Osteoblast (primary cell): ENCODE results near the gene BTG4. TPM values are rescaled to one million over a fixed set of nuclear protein-coding genes. Genes with fewer than 3 reads are reported as not detected.

Source experiments
- DNase-seq: peaks from one replicate; pipeline ENCODE4 v3.0.0; 2011; ENCODE audit warnings: low spot score, mixed read lengths; ENCODE audit not compliant: insufficient read length; ENCODE audit errors: missing footprints
- H2AFZ ChIP-seq: 2 replicates; pipeline ENCODE4 v1.6.0; 2011; ENCODE audit warnings: mild to moderate bottlenecking, low read length
- H3K27ac ChIP-seq: 2 replicates; pipeline ENCODE4 v1.5.1; 2011; ENCODE audit warnings: mild to moderate bottlenecking, low read depth, low read length, moderate library complexity
- H3K27me3 ChIP-seq: 2 replicates; pipeline ENCODE4 v1.6.0; 2012; ENCODE audit warnings: mild to moderate bottlenecking, control low read depth, inconsistent platforms, low read length, moderate library complexity; ENCODE audit not compliant: insufficient read depth
- H3K36me3 ChIP-seq: 2 replicates; pipeline ENCODE4 v1.5.1; 2011; ENCODE audit warnings: mild to moderate bottlenecking, low read length, control low read depth, moderate library complexity; ENCODE audit not compliant: insufficient read depth
- H3K4me1 ChIP-seq: 2 replicates; pipeline ENCODE4 v1.5.1; 2011; ENCODE audit warnings: mild to moderate bottlenecking, low read length, control low read depth, moderate library complexity; ENCODE audit not compliant: insufficient read depth
- H3K4me2 ChIP-seq: 2 replicates; pipeline ENCODE4 v1.6.0; 2011; ENCODE audit warnings: mild to moderate bottlenecking, low read length; ENCODE audit not compliant: insufficient read depth
- H3K4me3 ChIP-seq: fragments of 200-600 bp; sonication (generic); 3 replicates; pipeline ENCODE4 v1.5.1; 2012; ENCODE audit warnings: mild to moderate bottlenecking, low read length, inconsistent platforms; ENCODE audit not compliant: insufficient read depth
- H3K79me2 ChIP-seq: 2 replicates; pipeline ENCODE4 v1.6.0; 2012; ENCODE audit warnings: mild to moderate bottlenecking, low read length, control low read depth, inconsistent platforms; ENCODE audit not compliant: insufficient read depth
- H3K9me3 ChIP-seq: 2 replicates; pipeline ENCODE4 v1.5.1; 2011; ENCODE audit warnings: low read depth, low read length, control low read depth
- H4K20me1 ChIP-seq: 2 replicates; pipeline ENCODE4 v1.6.0; 2012; ENCODE audit warnings: mild to moderate bottlenecking, low read length, control low read depth; ENCODE audit not compliant: insufficient read depth
- CTCF ChIP-seq: IDR thresholded peaks from 2 replicates; pipeline ENCODE4 v1.5.1; 2011; ENCODE audit warnings: mild to moderate bottlenecking, low read depth, low read length, moderate library complexity; ENCODE audit errors: extremely low read depth
- total RNA-seq: library from RNA; depleted of rRNA; stranded (reverse); fragments of >200 nt; gene quantifications from 2 replicates; pipeline ENCODE4 v1.2.3, GENCODE V29; 2012

Gene BTG4
- total RNA-seq, 1 donor, result not detected

- TF ChIP-seq CTCF, result no peak
- H4K20me1 ChIP-seq, result no peaks in the 10 kb centered on the region
- H3K4me2 ChIP-seq, result no peak overlapping the region
- H3K4me3 ChIP-seq, result no peak overlapping the region
- H3K27me3 ChIP-seq, result peaks cover 14% of the 10 kb centered on the region
- no peaks in the 10 kb centered on the region for H3K36me3 ChIP-seq
- no peak for DNase-seq
- no peaks in the 10 kb centered on the region for H3K4me1 ChIP-seq
- no peak overlapping the region for H2AFZ ChIP-seq
- H3K9me3 ChIP-seq, result no peaks in the 10 kb centered on the region
- no peak overlapping the region for H3K27ac ChIP-seq
- no peaks in the 10 kb centered on the region for H3K79me2 ChIP-seq
Observed at GRCh38 chr11:111456086-111456858, 55.9 kb downstream of the BTG4 start.

GRCh38 chr11:111455291-111456085 is 56.7 kb downstream of the BTG4 start:
- Histone ChIP-seq H3K4me2 (no peak overlapping the region), H4K20me1 (no peaks in the 10 kb centered on the region)

GRCh38 chr11:111454561-111455192 is 57.5 kb downstream of the BTG4 start:
- no peaks in the 10 kb centered on the region for H3K4me1 ChIP-seq
- no peaks in the 10 kb centered on the region for H4K20me1 ChIP-seq
- H3K9me3 ChIP-seq, result no peaks in the 10 kb centered on the region
- peak; percentile 28 for TF ChIP-seq CTCF
- no peak overlapping the region for H3K4me2 ChIP-seq
- no peaks in the 10 kb centered on the region for H3K79me2 ChIP-seq
- H3K27ac ChIP-seq, result no peak overlapping the region
- no peaks in the 10 kb centered on the region for H3K36me3 ChIP-seq
- H3K27me3 ChIP-seq, result peaks cover 9% of the 10 kb centered on the region
- peak overlapping the region; percentile 86 for H2AFZ ChIP-seq
- no peak overlapping the region for H3K4me3 ChIP-seq
- DNase-seq, result peak; percentile 94

More at GRCh38 chr11:111455291-111456085, 56.7 kb downstream of the BTG4 start:
- Histone ChIP-seq H3K27ac (no peak overlapping the region), H3K36me3 (no peaks in the 10 kb centered on the region), H3K27me3 (peaks cover 14% of the 10 kb centered on the region), H3K4me3 (no peak overlapping the region), H3K4me1 (no peaks in the 10 kb centered on the region), H3K79me2 (no peaks in the 10 kb centered on the region), H2AFZ (peak overlapping the region; percentile 86), H3K9me3 (no peaks in the 10 kb centered on the region)
- TF ChIP-seq CTCF, result no peak
- DNase-seq, result no peak
